Measurements from ENCODE around the gene MYB.

The MYB gene

DNA sequence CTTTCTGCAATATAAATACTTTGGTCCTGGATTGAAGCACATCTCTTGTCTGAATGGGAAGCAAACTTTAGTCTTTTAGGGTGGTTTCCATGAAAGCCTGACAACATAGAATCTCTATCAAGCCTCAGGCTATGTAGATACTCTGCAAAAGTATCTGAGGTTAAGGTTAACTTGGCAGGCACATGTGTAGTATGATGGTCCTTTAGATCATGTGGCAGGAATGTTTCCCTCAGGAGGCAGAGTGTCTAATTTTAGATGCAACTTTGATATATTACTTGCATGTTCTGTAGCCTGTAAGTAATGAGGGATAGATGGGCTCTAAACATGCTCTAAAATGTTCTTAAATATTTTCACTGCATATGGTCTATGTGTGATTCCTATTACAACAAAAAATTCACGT, 8.2 kb downstream of the MYB start:
- no peak for DNase-seq (ENCODE audit: low spot score)

DNA sequence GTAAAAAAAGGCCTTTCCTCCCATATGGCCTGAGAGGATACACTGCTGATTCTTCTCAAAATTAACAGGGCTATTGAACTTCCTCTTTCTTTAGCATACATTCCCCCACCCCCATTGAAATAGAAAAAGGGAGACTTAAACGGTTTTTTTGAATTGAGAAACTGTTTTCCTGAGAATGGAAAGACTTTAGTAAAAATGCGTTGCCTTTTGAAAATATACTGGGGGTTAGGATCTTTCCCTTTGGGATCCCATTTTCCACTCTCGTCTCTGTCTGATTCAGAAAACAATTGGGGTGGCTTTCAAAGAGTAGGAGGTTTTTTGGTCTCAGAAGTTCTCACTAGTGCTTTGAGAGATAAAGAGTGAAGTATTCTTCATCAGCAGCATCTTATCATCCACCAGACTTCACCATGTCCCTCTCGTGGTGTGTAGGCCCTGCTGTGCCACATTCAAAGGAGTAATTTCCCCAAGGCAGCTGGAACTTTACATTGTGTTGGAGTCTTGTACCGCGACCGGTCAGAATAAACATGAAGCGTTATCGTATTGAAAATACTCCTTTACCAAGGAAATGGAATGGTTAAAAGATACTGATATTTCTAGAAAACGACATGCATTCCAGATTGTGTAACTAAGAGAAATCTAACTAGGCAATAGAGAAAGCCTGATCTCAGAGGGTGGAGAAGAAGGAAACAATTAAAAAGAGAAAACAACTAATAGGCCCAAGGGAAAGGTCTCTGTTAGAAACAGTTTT, 10.6 kb downstream of the MYB start:
- no peak for DNase-seq (ENCODE audit: low spot score)

DNA sequence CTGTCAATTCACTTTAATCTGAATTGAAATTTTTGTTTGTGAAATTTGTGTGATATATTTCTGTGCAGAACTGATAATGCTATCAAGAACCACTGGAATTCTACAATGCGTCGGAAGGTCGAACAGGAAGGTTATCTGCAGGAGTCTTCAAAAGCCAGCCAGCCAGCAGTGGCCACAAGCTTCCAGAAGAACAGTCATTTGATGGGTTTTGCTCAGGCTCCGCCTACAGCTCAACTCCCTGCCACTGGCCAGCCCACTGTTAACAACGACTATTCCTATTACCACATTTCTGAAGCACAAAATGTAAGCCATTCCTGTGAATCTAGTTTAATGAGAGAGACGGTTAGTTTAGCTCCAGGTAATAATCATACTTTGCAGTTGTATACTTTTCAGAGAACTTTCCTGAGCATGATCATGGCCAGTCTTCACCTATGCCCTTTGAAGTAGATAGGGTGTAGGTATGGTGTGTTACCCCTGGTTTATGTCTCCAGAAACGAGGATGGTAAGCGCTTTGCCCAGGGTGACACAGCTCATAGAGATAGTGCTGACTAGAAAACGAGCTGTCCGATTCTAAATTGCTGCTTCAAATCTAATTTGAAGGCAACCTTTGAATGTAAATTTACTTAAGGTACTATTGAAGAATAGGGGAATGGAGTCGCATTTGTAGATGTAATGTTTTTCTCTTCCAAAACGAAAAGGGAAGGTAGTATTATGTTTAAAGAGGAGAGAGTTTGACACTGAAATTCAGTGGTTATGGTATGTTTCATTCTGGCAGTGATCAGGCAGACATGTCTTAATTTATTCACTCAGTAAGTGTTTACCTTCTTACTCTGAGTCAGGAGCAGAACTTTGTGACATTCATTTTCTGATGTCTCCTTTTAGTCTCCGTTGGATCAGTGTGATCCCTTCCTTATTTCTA, 11.4 kb downstream of the MYB start:
- no peak for DNase-seq (ENCODE audit: low spot score)

DNA sequence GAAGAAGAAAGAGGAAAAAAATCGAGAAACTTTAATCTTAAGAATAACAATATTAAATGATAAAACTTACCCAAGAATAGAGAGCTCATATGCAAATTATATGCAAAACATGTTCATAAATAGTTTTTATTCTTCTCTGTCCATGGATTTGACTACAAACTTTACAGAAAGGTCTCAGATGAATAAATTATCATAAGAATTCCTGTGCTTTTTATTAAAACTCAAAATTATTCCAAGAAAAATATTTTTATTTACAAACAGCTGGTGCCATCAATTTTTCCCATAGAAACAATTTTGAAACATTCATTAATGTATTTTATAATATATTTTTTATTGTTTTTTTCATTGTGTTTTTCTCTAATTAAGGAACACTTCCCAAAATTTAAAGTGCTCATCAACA, 12.1 kb downstream of the MYB start:
- DNase-seq (ENCODE audit: low spot score): no peak

DNA sequence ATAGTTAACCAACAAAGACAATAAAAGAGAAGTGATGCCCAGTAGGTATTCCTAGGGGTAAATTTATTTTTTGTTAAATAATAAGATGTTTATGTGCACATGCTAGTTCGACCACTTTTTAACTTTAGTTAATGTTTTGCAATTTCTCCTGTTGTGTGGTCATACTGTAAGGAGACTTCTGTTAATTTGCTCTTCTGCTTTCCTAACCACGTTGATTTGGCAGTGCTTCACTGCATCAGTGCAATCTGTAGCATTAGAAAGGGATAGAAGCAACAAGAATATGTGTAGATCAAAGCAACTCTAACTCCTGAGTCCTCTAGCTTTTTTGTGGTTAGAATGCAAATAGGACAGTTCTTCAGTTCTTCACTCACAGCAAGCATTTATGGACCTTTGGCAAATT, 13.9 kb downstream of the MYB start:
- no peak for DNase-seq (ENCODE audit: low spot score)

DNA sequence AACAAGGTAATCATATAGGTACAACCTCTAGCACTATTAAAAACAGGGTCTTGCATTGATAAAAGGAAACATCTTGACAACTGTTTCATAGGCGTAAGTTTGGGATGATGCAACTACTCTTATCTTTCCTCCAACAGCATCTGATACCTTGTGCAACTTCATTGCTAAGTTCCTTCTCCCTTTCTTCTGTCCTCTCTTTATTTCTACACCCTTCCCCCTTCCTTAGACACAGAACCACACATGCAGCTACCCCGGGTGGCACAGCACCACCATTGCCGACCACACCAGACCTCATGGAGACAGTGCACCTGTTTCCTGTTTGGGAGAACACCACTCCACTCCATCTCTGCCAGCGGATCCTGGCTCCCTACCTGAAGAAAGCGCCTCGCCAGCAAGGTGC, 14.4 kb downstream of the MYB start:
- no peak for DNase-seq (ENCODE audit: low spot score)

DNA sequence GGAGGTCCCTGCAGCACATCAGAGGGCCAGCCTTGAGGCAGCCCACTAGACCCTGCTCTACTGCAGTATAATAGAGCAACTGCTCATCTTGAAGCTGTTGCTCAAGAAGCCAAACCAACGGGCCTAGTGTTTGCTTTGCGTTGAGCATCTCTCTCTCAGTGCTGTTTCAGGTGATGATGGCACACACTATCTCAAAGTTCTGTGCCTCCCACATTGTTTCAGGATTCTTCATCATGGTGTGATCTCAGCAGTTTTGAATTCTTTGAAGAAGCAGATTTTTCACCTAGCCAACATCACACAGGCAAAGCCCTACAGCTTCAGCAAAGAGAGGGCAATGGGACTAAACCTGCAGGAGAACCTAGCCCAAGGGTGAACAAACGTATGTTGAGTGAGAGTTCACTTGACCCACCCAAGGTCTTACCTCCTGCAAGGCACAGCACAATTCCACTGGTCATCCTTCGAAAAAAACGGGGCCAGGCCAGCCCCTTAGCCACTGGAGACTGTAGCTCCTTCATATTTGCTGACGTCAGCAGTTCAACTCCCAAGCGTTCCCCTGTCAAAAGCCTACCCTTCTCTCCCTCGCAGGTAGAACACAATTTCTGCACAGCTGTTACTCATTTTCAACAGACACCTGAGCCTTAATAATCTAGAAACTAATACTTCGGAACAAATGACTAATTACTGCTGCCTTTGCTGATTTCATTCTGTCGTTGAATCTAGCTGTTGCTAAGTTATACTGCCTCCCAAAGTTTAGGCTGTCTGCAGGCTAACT, 15.8 kb downstream of the MYB start:
- DNase-seq (ENCODE audit: low spot score): no peak

DNA sequence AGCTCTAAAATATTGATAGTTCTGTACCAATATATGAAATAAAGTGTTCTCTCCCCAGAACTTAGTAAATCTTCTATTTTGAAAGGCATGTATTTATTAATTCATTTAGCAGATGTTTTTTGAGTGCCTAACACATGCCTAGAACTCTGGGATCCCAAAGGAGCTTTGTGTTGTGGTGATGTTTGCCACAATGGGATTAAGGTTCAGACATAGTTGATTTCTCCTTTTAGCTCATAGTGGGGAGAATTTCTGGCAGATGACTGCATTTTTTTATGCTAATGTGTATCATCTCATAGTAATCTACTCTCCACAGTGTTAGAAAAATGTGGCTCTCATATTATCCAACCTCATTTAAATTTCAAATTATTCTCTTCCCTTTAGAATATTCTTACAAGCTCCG, 21.7 kb downstream of the MYB start:
- no peak for DNase-seq (ENCODE audit: low spot score)

DNA sequence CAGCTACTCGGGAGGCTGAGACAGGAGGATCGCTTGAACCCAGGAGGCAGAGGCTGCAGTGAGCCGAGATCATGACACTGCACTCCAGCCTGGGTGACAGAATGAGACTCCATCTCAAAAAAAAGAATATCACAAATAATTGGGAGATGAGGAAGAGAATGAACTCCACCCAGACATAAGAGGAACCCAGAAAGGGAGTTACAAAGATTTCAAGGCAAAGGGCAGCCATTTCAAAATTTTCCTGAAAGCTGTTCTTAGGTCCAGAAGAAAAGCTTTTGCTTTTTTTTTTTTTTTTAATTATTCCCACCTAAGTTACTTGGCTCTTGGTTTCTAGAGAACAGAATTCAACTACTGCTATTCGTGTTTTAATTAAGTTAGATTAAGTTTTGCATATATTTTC, 23.8 kb downstream of the MYB start:
- DNase-seq (ENCODE audit: low spot score): no peak

DNA sequence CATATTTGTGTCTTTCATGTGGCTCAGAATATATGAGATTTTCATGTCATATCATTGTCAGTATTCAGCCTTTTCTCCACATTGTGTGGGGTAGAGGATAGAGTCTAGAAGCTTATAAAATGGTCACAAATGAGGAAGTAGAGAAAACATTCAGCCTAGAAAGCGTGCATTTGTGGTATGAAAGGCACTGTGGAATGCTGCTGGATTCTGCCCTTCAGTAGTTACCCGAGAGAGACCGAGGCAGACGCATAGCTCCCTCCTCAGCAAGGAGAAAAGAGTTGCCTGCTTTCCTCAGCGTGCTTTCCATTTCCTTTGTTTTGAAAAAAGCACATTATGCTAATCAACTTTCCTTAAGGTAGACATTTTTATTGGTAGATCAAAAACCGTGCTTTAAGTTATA, 28.7 kb downstream of the MYB start:
- DNase-seq (ENCODE audit: low spot score): no peak

DNA sequence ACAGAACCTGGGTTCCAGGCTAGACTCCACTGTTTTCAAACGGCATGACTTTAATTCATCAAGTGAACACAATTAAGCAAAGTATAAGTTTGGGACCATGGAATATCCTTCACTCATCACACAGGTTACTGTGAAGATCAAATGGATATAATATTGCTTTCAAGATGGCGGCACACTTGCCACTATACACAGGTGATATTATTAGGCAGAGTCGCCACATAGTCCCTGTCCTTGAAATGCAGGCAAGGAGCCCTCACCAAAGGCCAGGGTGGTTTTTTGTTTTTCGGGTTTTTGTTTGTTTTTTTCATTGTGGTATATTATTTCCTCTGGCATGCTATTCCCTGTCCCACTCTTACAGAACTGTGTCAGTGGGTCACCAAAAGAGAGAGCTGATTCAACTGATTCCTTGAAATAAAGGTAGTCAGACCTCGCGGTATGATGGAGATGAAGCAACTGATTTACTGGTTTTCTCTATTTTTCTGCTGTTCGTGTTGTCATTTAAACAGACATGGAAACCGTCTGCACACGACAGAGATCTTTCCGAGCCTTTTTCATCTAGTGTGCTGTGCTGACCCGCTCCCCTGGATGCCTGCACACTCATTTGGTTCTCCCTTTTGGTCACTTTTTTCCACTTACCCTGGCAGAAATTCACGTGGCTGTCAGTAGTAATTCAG, 29.7 kb downstream of the MYB start:
- DNase-seq (ENCODE audit: low spot score): no peak

DNA sequence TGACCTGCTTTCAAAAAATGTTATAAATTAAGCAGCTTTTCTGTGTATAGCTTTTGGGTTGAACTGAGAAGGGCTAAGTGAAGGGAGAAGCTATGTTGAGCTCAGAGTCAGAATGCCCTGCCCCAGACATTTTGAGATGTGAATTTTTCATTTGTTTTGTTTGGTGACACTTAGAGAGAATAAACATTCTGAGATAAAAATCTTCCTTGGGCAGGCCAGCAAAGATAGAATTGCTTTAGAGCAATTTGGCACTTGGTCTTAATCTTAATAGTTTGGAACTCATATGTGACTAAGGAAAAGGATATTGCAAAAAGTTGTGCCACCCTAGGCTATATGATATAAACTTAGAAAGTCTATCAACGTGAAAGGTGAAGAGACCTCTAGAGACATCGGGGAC, 30.2 kb downstream of the MYB start:
- no peak for DNase-seq (ENCODE audit: low spot score)

DNA sequence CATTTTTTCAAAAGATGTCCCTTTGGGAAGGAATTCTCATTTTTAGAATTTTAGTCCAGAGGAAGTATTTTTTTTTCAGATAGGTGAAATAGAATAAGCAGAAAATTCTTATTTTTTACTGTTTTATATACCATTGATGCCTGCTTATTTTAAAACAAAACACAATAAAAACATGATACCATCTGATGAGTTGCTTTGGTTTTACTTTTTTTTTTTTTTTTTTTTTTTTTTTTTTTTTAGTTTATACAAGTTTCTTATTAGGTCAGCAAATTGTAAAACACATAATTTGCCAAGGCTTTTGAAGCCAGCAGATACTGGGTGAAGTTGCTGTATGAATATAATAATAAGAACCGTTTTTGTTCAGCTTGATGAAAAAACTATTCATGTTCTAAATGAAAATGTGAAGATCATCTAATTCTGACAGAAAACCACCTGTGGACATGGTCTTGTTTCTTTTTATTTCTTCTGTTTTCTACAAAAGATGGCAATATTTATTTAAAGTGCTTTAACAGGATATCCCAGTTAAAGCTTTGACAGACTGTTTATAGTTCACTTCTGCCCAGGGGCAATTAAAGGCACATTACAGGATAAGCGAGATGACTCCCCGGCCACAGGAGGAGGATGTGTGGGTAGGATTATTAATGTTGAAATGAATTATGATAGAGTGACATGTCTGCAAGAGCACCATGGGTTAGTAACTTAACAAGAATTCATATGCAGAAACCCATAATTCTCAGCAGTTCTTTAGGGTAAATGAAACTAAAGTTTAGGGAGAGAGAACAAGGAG, 31.1 kb downstream of the MYB start:
- no peak for DNase-seq (ENCODE audit: low spot score)

DNA sequence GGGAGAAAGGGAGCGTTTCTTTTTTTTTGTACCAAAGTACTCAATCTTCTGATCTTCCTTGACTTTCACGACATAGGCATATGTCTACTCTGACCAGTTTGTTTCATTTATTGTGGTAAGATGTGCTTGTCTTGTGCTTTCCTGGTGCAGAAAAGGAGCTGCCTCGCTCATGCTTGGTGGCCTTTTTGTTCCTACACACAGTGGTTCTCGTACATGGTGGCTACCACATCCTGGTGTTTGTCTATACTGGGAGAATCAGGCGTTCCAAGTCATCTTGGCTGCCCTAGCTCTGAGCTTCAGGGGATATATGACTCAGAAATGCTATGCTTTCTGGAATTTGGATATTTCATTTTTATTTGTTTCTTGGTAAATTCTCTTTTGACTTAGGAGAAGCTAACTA, 31.8 kb downstream of the MYB start:
- no peak for DNase-seq (ENCODE audit: low spot score)

DNA sequence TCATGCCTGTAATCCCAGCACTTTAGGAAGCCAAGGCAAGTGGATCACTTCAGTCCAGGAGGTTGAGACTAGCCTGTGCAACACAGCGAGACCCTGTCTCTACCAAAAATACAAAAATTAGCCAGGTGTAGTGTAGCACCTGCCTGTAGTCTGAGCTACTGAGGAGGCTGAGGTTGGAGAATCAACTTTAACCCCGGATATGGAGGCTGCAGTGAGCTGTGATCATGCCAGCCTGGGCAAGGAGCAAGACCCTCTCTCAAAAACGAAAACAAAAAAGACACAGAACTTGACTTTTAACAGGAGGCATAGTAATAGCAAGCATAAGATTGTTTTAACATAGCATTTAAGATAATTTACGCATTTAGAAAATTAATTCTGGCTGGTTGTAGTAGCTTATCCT, 32.5 kb downstream of the MYB start:
- no peak for DNase-seq (ENCODE audit: low spot score)

DNA sequence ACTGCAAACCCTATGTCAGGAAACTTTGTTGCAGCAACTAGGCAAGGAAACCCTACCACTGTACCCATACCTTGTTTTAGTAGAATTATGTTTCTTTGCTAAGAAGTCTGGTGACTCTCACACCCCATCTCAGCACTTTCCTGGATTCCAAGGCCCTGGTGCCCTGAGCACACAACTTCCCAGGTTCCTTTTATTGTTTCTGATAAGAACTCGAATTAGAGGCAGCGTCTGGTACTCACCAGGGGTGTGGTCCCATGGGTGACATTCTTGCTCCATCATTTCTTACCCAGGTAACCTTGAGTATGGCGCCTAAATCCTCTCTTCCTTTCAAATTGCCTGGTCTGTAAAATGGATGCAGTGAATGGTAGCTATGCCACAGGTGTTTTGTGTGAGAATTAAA, 34.1 kb downstream of the MYB start:
- no peak for DNase-seq (ENCODE audit: low spot score)

DNA sequence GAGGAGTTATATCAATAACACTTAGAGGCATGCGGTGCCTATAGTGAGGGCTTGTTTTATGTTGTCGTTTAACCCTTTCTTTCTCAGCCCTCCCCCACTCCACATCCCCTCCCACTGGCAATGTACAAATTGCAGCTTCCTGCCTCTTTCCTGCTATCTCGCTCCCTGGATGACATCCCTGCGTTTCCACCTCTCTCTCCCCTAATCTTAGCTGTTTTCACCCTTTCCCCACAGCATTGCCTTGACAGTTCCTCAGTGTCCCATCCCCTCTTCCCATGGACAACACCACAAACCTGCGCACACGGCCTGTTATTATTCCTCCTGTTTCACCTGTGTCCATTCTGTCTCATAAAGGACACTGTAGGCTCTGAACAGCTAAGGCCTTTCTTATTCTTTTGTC, 34.5 kb downstream of the MYB start:
- no peak for DNase-seq (ENCODE audit: low spot score)

DNA sequence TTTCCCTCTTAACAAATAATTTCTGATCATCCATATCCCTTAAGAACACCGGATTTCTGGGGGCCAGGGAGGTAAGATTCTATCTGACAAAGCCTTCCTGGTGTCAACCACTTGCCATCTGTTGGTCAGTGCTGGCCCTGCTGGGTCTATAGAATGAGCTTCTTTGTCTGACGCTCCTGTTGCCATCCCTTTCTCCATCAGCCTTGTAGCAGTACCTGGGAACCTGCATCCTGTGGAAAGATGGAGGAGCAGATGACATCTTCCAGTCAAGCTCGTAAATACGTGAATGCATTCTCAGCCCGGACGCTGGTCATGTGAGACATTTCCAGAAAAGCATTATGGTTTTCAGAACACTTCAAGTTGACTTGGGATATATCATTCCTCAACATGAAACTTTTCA, 36.6 kb downstream of the MYB start:
- no peak for DNase-seq (ENCODE audit: low spot score)

DNA sequence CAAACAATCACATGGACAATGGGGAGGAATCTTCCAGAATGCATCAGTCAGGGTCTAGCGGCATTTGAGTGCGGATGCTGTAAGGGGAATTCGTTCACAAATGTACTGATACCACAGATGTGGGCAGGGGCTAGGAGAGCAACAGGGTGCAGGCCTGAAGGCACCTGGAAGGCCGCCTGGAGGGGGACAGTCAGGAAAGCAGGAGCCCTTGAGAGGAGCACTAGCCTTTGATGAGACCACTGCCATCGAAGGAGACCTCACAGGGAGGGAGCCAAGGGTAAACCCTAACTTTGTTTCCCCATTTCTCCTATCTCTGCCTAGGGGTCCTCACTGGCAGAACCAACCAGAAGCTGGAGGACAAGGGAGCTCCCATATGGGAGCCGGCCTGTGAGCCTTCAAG, 38.2 kb downstream of the MYB start:
- DNase-seq (ENCODE audit: low spot score): no peak

DNA sequence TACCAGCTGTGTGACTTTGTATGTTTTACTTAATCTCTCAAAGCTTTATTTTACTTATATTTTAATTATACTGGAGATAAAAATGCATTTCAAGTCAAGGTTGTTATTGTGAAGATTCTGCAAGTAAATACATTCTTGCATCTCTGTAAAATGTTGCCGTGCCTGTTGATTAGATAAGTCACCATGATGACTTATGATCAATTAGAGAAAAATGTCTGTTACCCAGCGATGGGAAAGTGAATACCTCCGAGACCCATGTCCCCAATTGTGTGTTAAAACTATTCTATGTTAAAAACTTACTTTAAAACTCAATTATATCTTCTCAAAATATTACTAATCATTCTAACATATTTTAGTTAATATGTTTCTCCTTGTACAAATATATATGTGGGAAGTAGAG, 39.9 kb downstream of the MYB start:
- DNase-seq (ENCODE audit: low spot score): no peak

DNA sequence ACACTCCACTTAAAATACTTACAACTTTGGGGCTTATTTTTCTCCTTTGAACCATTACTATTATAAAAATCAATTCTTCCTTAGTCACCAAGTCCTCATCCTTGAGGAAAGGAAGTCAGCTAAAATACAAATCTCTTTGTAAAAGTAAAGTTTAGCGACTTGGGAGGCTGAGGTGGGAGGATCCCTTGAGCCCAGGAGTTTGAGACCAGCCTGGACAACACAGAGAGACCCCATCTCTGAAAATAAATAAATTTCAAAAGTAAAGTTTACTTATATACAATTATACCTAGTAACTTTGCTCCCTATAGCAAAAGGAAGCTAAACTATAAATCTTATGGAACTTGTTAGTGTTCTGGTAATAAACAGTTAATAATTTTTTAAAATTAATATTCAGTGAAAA, 40.4 kb downstream of the MYB start:
- DNase-seq (ENCODE audit: low spot score): no peak
